ENCODE measurements around the gene ARHGAP23. TPM values are rescaled to one million over a fixed set of nuclear protein-coding genes. Genes with fewer than 3 reads are reported as not detected.

Gene ARHGAP23
- total RNA-seq, 5 donors from 2014 or later (not counting 1 experiment from before 2014, with no cell fraction given) = 0.40 to 1.2 (median 0.61) TPM

GRCh38 chr17:38416840-38417209, 11.4 kb upstream of the ARHGAP23 start:
- CTCF ChIA-PET = no interaction called here
- no peak overlapping the region for H3K27ac ChIP-seq (ENCODE audit: low read length)
- H3K4me3 ChIP-seq (ENCODE audit: control insufficient read depth in 1 of 2, extremely low read depth in 1 of 2, low read length in 1 of 2) = no peak overlapping the region
- H3K4me1 ChIP-seq (ENCODE audit: control insufficient read depth in 1 of 2, extremely low read depth in 1 of 2, insufficient read depth in 2 of 2, low read length in 2 of 2) = peaks cover 0 to 18% of the 10 kb centered on the region in 2 experiments
- Mint-ChIP-seq H3K27me3 (peaks cover 26 to 57% of the 10 kb centered on the region in 2 donors), H3K4me3 (no peak overlapping the region), H3K9me3 (no peaks in the 10 kb centered on the region), H3K4me1 (peaks cover 3 to 6% (median 4%) of the 10 kb centered on the region in 3 donors), H3K36me3 (no peaks in the 10 kb centered on the region), H3K27ac (no peak overlapping the region)
- peaks cover 0 to 68% of the 10 kb centered on the region in 2 experiments for H3K27me3 ChIP-seq (replicated peaks in 1 of 2; ENCODE audit: control insufficient read depth in 2 of 2, extremely low read depth in 1 of 2, insufficient read depth in 2 of 2, low read length in 1 of 2)
- WGBS (ENCODE audit: insufficient coverage) = no CpG with 5 or more reads among the region's 1 CpG
- H3K9me3 ChIP-seq = no peaks in the 10 kb centered on the region
- POLR2A ChIA-PET = no interaction called here
- no peak for DNase-seq
- no peak for ATAC-seq (replicated peaks in 1 of 4)
- no peaks in the 10 kb centered on the region for H3K36me3 ChIP-seq (ENCODE audit: control insufficient read depth in 2 of 2, extremely low read depth in 1 of 2, insufficient read depth in 1 of 2, low read length in 1 of 2)

GRCh38 chr17:38417210-38417951, 10.9 kb upstream of the ARHGAP23 start:
- no peaks in the 10 kb centered on the region for H3K9me3 ChIP-seq
- peaks cover 30 to 61% of the 10 kb centered on the region in 2 donors for H3K27me3 Mint-ChIP-seq
- peaks cover 0 to 18% of the 10 kb centered on the region in 2 experiments for H3K4me1 ChIP-seq (ENCODE audit: control insufficient read depth in 1 of 2, extremely low read depth in 1 of 2, insufficient read depth in 2 of 2, low read length in 2 of 2)
- H3K36me3 Mint-ChIP-seq = no peaks in the 10 kb centered on the region
- 91% methylated on average over 10 of the region's 11 CpGs for WGBS (ENCODE audit: insufficient coverage)
- H3K27me3 ChIP-seq (replicated peaks in 1 of 2; ENCODE audit: control insufficient read depth in 2 of 2, extremely low read depth in 1 of 2, insufficient read depth in 2 of 2, low read length in 1 of 2) = peaks cover 0 to 70% of the 10 kb centered on the region in 2 experiments
- H3K36me3 ChIP-seq (ENCODE audit: control insufficient read depth in 2 of 2, extremely low read depth in 1 of 2, insufficient read depth in 1 of 2, low read length in 1 of 2) = no peaks in the 10 kb centered on the region
- no peaks in the 10 kb centered on the region for H3K9me3 Mint-ChIP-seq
- ATAC-seq (replicated peaks in 1 of 4) (no peak), DNase-seq (no peak)
- ChIA-PET POLR2A (no interaction called here), CTCF (interaction anchor here in 1 of 2 donors (0.6 kb wide), 1 partner anchor 61 kb away, joined by 3 read pairs; no protein-coding TSS in a partner anchor)
- H3K4me3 Mint-ChIP-seq = no peak overlapping the region
- no peak overlapping the region for H3K4me3 ChIP-seq (ENCODE audit: control insufficient read depth in 1 of 2, extremely low read depth in 1 of 2, low read length in 1 of 2)
- H3K4me1 Mint-ChIP-seq = peaks cover 3 to 6% (median 4%) of the 10 kb centered on the region in 3 donors
- H3K27ac Mint-ChIP-seq = no peak overlapping the region
- H3K27ac ChIP-seq (ENCODE audit: low read length) = no peak overlapping the region

- 60% methylated on average over 2 of the region's 7 CpGs for WGBS (ENCODE audit: insufficient coverage)
- Mint-ChIP-seq H3K9me3 (no peaks in the 10 kb centered on the region), H3K4me3 (peak overlapping the region in 1 of 3 donors; percentile 79), H3K27ac (no peak overlapping the region), H3K36me3 (no peaks in the 10 kb centered on the region), H3K27me3 (peaks cover 30 to 67% of the 10 kb centered on the region in 2 donors), H3K4me1 (peaks cover 3 to 6% (median 4%) of the 10 kb centered on the region in 3 donors)
- Histone ChIP-seq H3K4me3 (ENCODE audit: control insufficient read depth in 1 of 2, extremely low read depth in 1 of 2, low read length in 1 of 2) (no peak overlapping the region), H3K27ac (ENCODE audit: low read length) (no peak overlapping the region), H3K27me3 (replicated peaks in 1 of 2; ENCODE audit: control insufficient read depth in 2 of 2, extremely low read depth in 1 of 2, insufficient read depth in 2 of 2, low read length in 1 of 2) (peaks cover 0 to 78% of the 10 kb centered on the region in 2 experiments), H3K36me3 (ENCODE audit: control insufficient read depth in 2 of 2, extremely low read depth in 1 of 2, insufficient read depth in 1 of 2, low read length in 1 of 2) (no peaks in the 10 kb centered on the region), H3K9me3 (no peaks in the 10 kb centered on the region), H3K4me1 (ENCODE audit: control insufficient read depth in 1 of 2, extremely low read depth in 1 of 2, insufficient read depth in 2 of 2, low read length in 2 of 2) (peaks cover 0 to 18% of the 10 kb centered on the region in 2 experiments)
- ATAC-seq (replicated peaks in 1 of 4) = no peak
- POLR2A ChIA-PET = no interaction called here
- DNase-seq = no peak
- CTCF ChIA-PET = interaction anchor here in 1 of 2 donors (0.5 to 0.6 kb wide), 2 partner anchors 62 to 304 kb away, joined by 3 read pairs; no protein-coding TSS in a partner anchor
Observed at GRCh38 chr17:38418062-38418692, 10.1 kb upstream of the ARHGAP23 start.

- Mint-ChIP-seq H3K36me3 (no peaks in the 10 kb centered on the region), H3K4me3 (peak overlapping the region; percentile 56 to 79 (median 60)), H3K4me1 (peaks cover 4 to 6% (median 6%) of the 10 kb centered on the region in 3 donors), H3K27me3 (peaks cover 35 to 70% of the 10 kb centered on the region in 2 donors), H3K9me3 (no peaks in the 10 kb centered on the region), H3K27ac (peak overlapping the region in 1 of 2 donors; percentile 66)
- DNase-seq (no peak), ATAC-seq (replicated peaks in 1 of 4) (peak in 1 of 4 experiments; percentile 25)
- Histone ChIP-seq H3K27ac (ENCODE audit: low read length) (no peak overlapping the region), H3K9me3 (no peaks in the 10 kb centered on the region), H3K36me3 (ENCODE audit: control insufficient read depth in 2 of 2, extremely low read depth in 1 of 2, insufficient read depth in 1 of 2, low read length in 1 of 2) (no peaks in the 10 kb centered on the region), H3K4me1 (ENCODE audit: control insufficient read depth in 1 of 2, extremely low read depth in 1 of 2, insufficient read depth in 2 of 2, low read length in 2 of 2) (peaks cover 0 to 18% of the 10 kb centered on the region in 2 experiments), H3K4me3 (ENCODE audit: control insufficient read depth in 1 of 2, extremely low read depth in 1 of 2, low read length in 1 of 2) (peak overlapping the region in 1 of 2 donors; percentile 33), H3K27me3 (replicated peaks in 1 of 2; ENCODE audit: control insufficient read depth in 2 of 2, extremely low read depth in 1 of 2, insufficient read depth in 2 of 2, low read length in 1 of 2) (peaks cover 0 to 85% of the 10 kb centered on the region in 2 experiments)
- POLR2A ChIA-PET = no interaction called here
- WGBS (ENCODE audit: insufficient coverage) = 14% methylated on average over 36 of the region's 78 CpGs
- CTCF ChIA-PET = interaction anchor here in 1 of 2 donors (0.5 kb wide), 1 partner anchor 303 kb away, joined by 3 read pairs; no protein-coding TSS in a partner anchor
Observed at GRCh38 chr17:38418693-38419507, 9.4 kb upstream of the ARHGAP23 start.

- Histone ChIP-seq H3K4me1 (ENCODE audit: control insufficient read depth in 1 of 2, extremely low read depth in 1 of 2, insufficient read depth in 2 of 2, low read length in 2 of 2) (peaks cover 0 to 17% of the 10 kb centered on the region in 2 experiments), H3K36me3 (ENCODE audit: control insufficient read depth in 2 of 2, extremely low read depth in 1 of 2, insufficient read depth in 1 of 2, low read length in 1 of 2) (no peaks in the 10 kb centered on the region), H3K4me3 (ENCODE audit: control insufficient read depth in 1 of 2, extremely low read depth in 1 of 2, low read length in 1 of 2) (peak overlapping the region in 1 of 2 donors; percentile 33), H3K27ac (ENCODE audit: low read length) (no peak overlapping the region), H3K9me3 (no peaks in the 10 kb centered on the region), H3K27me3 (replicated peaks in 1 of 2; ENCODE audit: control insufficient read depth in 2 of 2, extremely low read depth in 1 of 2, insufficient read depth in 2 of 2, low read length in 1 of 2) (peaks cover 0 to 88% of the 10 kb centered on the region in 2 experiments)
- DNase-seq = no peak
- Mint-ChIP-seq H3K4me1 (peaks cover 4 to 6% (median 6%) of the 10 kb centered on the region in 3 donors), H3K9me3 (no peaks in the 10 kb centered on the region), H3K36me3 (no peaks in the 10 kb centered on the region), H3K4me3 (peak overlapping the region in 2 of 3 donors; percentile 37 to 49), H3K27me3 (peaks cover 35 to 77% of the 10 kb centered on the region in 2 donors), H3K27ac (no peak overlapping the region)
- 20% methylated on average over 1 of the region's 10 CpGs for WGBS (ENCODE audit: insufficient coverage)
- no peak for ATAC-seq (replicated peaks in 1 of 4)
- CTCF ChIA-PET = interaction anchor here in 1 of 2 donors (0.6 kb wide), 1 partner anchor 66 kb away, joined by 3 read pairs; no protein-coding TSS in a partner anchor
- POLR2A ChIA-PET = no interaction called here
Observed at GRCh38 chr17:38419508-38419981, 8.7 kb upstream of the ARHGAP23 start.

- H3K4me1 ChIP-seq (ENCODE audit: control insufficient read depth in 1 of 2, extremely low read depth in 1 of 2, insufficient read depth in 2 of 2, low read length in 2 of 2) = peaks cover 0 to 11% of the 10 kb centered on the region in 2 experiments
- Mint-ChIP-seq H3K27me3 (peaks cover 35 to 86% of the 10 kb centered on the region in 2 donors), H3K27ac (no peak overlapping the region), H3K36me3 (no peaks in the 10 kb centered on the region), H3K9me3 (no peaks in the 10 kb centered on the region), H3K4me1 (peaks cover 3 to 6% (median 6%) of the 10 kb centered on the region in 3 donors), H3K4me3 (no peak overlapping the region)
- no peak overlapping the region for H3K4me3 ChIP-seq (ENCODE audit: control insufficient read depth in 1 of 2, extremely low read depth in 1 of 2, low read length in 1 of 2)
- 83% methylated on average over 5 of the region's 6 CpGs for WGBS (ENCODE audit: insufficient coverage)
- peaks cover 0 to 88% of the 10 kb centered on the region in 2 experiments for H3K27me3 ChIP-seq (replicated peaks in 1 of 2; ENCODE audit: control insufficient read depth in 2 of 2, extremely low read depth in 1 of 2, insufficient read depth in 2 of 2, low read length in 1 of 2)
- no peak overlapping the region for H3K27ac ChIP-seq (ENCODE audit: low read length)
- no peaks in the 10 kb centered on the region for H3K9me3 ChIP-seq
- no peaks in the 10 kb centered on the region for H3K36me3 ChIP-seq (ENCODE audit: control insufficient read depth in 2 of 2, extremely low read depth in 1 of 2, insufficient read depth in 1 of 2, low read length in 1 of 2)
- ATAC-seq (replicated peaks in 1 of 4) (no peak), DNase-seq (no peak)
- CTCF ChIA-PET = no interaction called here
- POLR2A ChIA-PET = no interaction called here
Observed at GRCh38 chr17:38420518-38420917, 7.7 kb upstream of the ARHGAP23 start.

Data from T-cell (primary cell).